Smooth muscle cell of the brain vasculature (primary cell): Measurements from ENCODE around the gene BPI.
"Not testable (repeated sequence)": the region's sequence is repeated elsewhere in the genome, so short reads cannot be mapped to it uniquely, and the experiment has no call there.

ENCODE experiments used
- DNase-seq: peaks from one replicate; pipeline ENCODE4 v3.0.0-alpha.2; 2012; ENCODE audit warnings: low read depth, low spot score

The BPI gene

GRCh38 chr20:38302786-38303185, 1.2 kb upstream of the BPI start:
- DNase-seq = no peak

GRCh38 chr20:38304845-38305447, 990 bp downstream of the BPI start:
- DNase-seq = no peak

GRCh38 chr20:38305541-38305940, 1.6 kb downstream of the BPI start:
- DNase-seq = no peak

- DNase-seq = no peak
These were observed 2.4 kb downstream of the BPI start for GRCh38 chr20:38306379-38306778.

GRCh38 chr20:38307371-38308046, 3.6 kb downstream of the BPI start:
- no peak for DNase-seq

GRCh38 chr20:38308047-38308438, 4.1 kb downstream of the BPI start:
- DNase-seq = no peak

GRCh38 chr20:38308447-38308846, 4.5 kb downstream of the BPI start:
- no peak for DNase-seq

- DNase-seq = no peak
These were observed 7.1 kb downstream of the BPI start for GRCh38 chr20:38311091-38311490.

GRCh38 chr20:38311491-38311890, 7.5 kb downstream of the BPI start:
- no peak for DNase-seq

- DNase-seq = no peak
These were observed 9.7 kb downstream of the BPI start for GRCh38 chr20:38313676-38314075.

- not testable (repeated sequence) for DNase-seq
These were observed 10.4 kb downstream of the BPI start for GRCh38 chr20:38314350-38314749.

GRCh38 chr20:38315290-38315966, 11.5 kb downstream of the BPI start:
- no peak for DNase-seq

- DNase-seq = no peak
These were observed 12.4 kb downstream of the BPI start for GRCh38 chr20:38316341-38316740.

GRCh38 chr20:38317422-38317821, 13.5 kb downstream of the BPI start:
- DNase-seq = no peak

GRCh38 chr20:38320221-38320620, 16.3 kb downstream of the BPI start:
- DNase-seq = no peak

- peak; percentile 28 for DNase-seq
These were observed 18.1 kb downstream of the BPI start for GRCh38 chr20:38321959-38322598.

GRCh38 chr20:38324159-38324558, 20.2 kb downstream of the BPI start:
- DNase-seq = no peak

- no peak for DNase-seq
These were observed 21.2 kb downstream of the BPI start for GRCh38 chr20:38325167-38325566.

GRCh38 chr20:38325905-38326304, 21.9 kb downstream of the BPI start:
- DNase-seq = no peak

- no peak for DNase-seq
These were observed 22.4 kb downstream of the BPI start for GRCh38 chr20:38326309-38326708.

- no peak for DNase-seq
These were observed 26.7 kb downstream of the BPI start for GRCh38 chr20:38330638-38331037.

- DNase-seq = no peak
These were observed 27.3 kb downstream of the BPI start for GRCh38 chr20:38331245-38331644.

- no peak for DNase-seq
These were observed 27.9 kb downstream of the BPI start for GRCh38 chr20:38331814-38332213.
